ENCODE results near the gene WDR83. TPM values are rescaled to one million over a fixed set of nuclear protein-coding genes. Genes with fewer than 3 reads are reported as not detected.

WDR83 gene
- total and polyA plus RNA-seq, 10 of the 15 experiments (the other 5 are each of a cell fraction or from before 2014, with no cell fraction given): 0.58 to 17.7 (median 10.8) TPM

- no peak for TF ChIP-seq FOS (IDR thresholded peaks at IDR 0.05; ENCODE audit: borderline replicate concordance, extremely low read depth, insufficient read length)
- no peak for TF ChIP-seq NRF1 (conservative IDR thresholded peaks at IDR 0.05; ENCODE audit: low read depth, low read length)
- TF ChIP-seq SIN3A (IDR thresholded peaks at IDR 0.05; ENCODE audit: low read depth, low read length): peak; percentile 81
- TF ChIP-seq, protein P1, sequence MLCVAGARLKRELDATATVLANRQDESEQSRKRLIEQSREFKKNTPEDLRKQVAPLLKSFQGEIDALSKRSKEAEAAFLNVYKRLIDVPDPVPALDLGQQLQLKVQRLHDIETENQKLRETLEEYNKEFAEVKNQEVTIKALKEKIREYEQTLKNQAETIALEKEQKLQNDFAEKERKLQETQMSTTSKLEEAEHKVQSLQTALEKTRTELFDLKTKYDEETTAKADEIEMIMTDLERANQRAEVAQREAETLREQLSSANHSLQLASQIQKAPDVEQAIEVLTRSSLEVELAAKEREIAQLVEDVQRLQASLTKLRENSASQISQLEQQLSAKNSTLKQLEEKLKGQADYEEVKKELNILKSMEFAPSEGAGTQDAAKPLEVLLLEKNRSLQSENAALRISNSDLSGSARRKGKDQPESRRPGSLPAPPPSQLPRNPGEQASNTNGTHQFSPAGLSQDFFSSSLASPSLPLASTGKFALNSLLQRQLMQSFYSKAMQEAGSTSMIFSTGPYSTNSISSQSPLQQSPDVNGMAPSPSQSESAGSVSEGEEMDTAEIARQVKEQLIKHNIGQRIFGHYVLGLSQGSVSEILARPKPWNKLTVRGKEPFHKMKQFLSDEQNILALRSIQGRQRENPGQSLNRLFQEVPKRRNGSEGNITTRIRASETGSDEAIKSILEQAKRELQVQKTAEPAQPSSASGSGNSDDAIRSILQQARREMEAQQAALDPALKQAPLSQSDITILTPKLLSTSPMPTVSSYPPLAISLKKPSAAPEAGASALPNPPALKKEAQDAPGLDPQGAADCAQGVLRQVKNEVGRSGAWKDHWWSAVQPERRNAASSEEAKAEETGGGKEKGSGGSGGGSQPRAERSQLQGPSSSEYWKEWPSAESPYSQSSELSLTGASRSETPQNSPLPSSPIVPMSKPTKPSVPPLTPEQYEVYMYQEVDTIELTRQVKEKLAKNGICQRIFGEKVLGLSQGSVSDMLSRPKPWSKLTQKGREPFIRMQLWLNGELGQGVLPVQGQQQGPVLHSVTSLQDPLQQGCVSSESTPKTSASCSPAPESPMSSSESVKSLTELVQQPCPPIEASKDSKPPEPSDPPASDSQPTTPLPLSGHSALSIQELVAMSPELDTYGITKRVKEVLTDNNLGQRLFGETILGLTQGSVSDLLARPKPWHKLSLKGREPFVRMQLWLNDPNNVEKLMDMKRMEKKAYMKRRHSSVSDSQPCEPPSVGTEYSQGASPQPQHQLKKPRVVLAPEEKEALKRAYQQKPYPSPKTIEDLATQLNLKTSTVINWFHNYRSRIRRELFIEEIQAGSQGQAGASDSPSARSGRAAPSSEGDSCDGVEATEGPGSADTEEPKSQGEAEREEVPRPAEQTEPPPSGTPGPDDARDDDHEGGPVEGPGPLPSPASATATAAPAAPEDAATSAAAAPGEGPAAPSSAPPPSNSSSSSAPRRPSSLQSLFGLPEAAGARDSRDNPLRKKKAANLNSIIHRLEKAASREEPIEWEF (IDR thresholded peaks at IDR 0.05; ENCODE audit: insufficient replicate concordance, low read depth, low read length): no peak
- peak; percentile 53 for TF ChIP-seq RELA (IDR thresholded peaks at IDR 0.05; ENCODE audit: borderline replicate concordance, partially characterized antibody)
- TF ChIP-seq, protein P2, sequence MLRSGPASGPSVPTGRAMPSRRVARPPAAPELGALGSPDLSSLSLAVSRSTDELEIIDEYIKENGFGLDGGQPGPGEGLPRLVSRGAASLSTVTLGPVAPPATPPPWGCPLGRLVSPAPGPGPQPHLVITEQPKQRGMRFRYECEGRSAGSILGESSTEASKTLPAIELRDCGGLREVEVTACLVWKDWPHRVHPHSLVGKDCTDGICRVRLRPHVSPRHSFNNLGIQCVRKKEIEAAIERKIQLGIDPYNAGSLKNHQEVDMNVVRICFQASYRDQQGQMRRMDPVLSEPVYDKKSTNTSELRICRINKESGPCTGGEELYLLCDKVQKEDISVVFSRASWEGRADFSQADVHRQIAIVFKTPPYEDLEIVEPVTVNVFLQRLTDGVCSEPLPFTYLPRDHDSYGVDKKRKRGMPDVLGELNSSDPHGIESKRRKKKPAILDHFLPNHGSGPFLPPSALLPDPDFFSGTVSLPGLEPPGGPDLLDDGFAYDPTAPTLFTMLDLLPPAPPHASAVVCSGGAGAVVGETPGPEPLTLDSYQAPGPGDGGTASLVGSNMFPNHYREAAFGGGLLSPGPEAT (IDR thresholded peaks at IDR 0.05; ENCODE audit: low read depth): peak; percentile 99
- peak; percentile 95 for TF ChIP-seq ZNF207 (IDR thresholded peaks at IDR 0.05; ENCODE audit: borderline replicate concordance)
- TF ChIP-seq EED (IDR thresholded peaks at IDR 0.05; ENCODE audit: low read depth): no peak
- no peak for TF ChIP-seq PAX5 (IDR thresholded peaks at IDR 0.05; ENCODE audit: borderline replicate concordance, low read depth, low read length)
- no peak; the same call in 1 of the 2 replicates for TF ChIP-seq SREBF1 (IDR thresholded peaks at IDR 0.05; ENCODE audit: low read length)
- no peak for TF ChIP-seq USF1 (IDR thresholded peaks at IDR 0.05; ENCODE audit: borderline replicate concordance, extremely low read length, insufficient read depth, low read depth, low read length)
- no peak for TF ChIP-seq CEBPB (IDR thresholded peaks at IDR 0.05; ENCODE audit: borderline replicate concordance in 1 of 2, low read depth in 2 of 2, low read length in 2 of 2)
- TF ChIP-seq HDAC6 (IDR thresholded peaks at IDR 0.05; ENCODE audit: unreplicated experiment): no peak
- TF ChIP-seq, protein P3, sequence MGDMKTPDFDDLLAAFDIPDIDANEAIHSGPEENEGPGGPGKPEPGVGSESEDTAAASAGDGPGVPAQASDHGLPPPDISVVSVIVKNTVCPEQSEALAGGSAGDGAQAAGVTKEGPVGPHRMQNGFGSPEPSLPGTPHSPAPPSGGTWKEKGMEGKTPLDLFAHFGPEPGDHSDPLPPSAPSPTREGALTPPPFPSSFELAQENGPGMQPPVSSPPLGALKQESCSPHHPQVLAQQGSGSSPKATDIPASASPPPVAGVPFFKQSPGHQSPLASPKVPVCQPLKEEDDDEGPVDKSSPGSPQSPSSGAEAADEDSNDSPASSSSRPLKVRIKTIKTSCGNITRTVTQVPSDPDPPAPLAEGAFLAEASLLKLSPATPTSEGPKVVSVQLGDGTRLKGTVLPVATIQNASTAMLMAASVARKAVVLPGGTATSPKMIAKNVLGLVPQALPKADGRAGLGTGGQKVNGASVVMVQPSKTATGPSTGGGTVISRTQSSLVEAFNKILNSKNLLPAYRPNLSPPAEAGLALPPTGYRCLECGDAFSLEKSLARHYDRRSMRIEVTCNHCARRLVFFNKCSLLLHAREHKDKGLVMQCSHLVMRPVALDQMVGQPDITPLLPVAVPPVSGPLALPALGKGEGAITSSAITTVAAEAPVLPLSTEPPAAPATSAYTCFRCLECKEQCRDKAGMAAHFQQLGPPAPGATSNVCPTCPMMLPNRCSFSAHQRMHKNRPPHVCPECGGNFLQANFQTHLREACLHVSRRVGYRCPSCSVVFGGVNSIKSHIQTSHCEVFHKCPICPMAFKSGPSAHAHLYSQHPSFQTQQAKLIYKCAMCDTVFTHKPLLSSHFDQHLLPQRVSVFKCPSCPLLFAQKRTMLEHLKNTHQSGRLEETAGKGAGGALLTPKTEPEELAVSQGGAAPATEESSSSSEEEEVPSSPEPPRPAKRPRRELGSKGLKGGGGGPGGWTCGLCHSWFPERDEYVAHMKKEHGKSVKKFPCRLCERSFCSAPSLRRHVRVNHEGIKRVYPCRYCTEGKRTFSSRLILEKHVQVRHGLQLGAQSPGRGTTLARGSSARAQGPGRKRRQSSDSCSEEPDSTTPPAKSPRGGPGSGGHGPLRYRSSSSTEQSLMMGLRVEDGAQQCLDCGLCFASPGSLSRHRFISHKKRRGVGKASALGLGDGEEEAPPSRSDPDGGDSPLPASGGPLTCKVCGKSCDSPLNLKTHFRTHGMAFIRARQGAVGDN (IDR thresholded peaks at IDR 0.05): peak; percentile 50; the same call in 1 of the 2 replicates
Observed at GRCh38 chr19:12669270-12670158, 2.9 kb downstream of the WDR83 start (continued).
